HepG2 (cell line): ENCODE results near the gene COL8A2. TPM values are rescaled to one million over a fixed set of nuclear protein-coding genes. Genes with fewer than 3 reads are reported as not detected.

Experiments
- FOXP4 ChIP-seq: sonication (generic); formaldehyde crosslinking; IDR thresholded peaks from 2 replicates; pipeline ENCODE4 v1.4.0; 2020; ENCODE audit warnings: missing genetic modification reagents
- GPBP1L1 ChIP-seq: sonication (generic); formaldehyde crosslinking; IDR thresholded peaks from 2 replicates; pipeline ENCODE4 v1.5.0; 2020; ENCODE audit warnings: mild to moderate bottlenecking, missing genetic modification reagents
- IKZF4 ChIP-seq: sonication (generic); formaldehyde crosslinking; IDR thresholded peaks from 2 replicates; pipeline ENCODE4 v1.5.1; 2020; ENCODE audit warnings: borderline replicate concordance, mild to moderate bottlenecking, low read depth, missing genetic modification reagents; ENCODE audit errors: not compliant biosample characterization
- KAT8 ChIP-seq: IDR thresholded peaks from 2 replicates; pipeline ENCODE4 v1.6.1; 2016; ENCODE audit warnings: missing genetic modification reagents, missing compliant biosample characterization
- KMT2A ChIP-seq: sonication (generic); formaldehyde crosslinking; IDR thresholded peaks from 2 replicates; pipeline ENCODE4 v1.4.0; 2020; ENCODE audit warnings: missing genetic modification reagents
- MEIS1 ChIP-seq: sonication (generic); formaldehyde crosslinking; IDR thresholded peaks from 2 replicates; pipeline ENCODE4 v1.9.0; 2021; ENCODE audit warnings: mild to moderate bottlenecking, missing genetic modification reagents, moderate library complexity, borderline replicate concordance
- MYPOP ChIP-seq: sonication (generic); formaldehyde crosslinking; IDR thresholded peaks from 2 replicates; pipeline ENCODE4 v1.8.1; 2023; ENCODE audit warnings: mild to moderate bottlenecking, moderate library complexity, missing genetic modification reagents
- NFKB2 ChIP-seq: sonication (generic); formaldehyde crosslinking; IDR thresholded peaks from 2 replicates; pipeline ENCODE4 v1.4.0; 2020; ENCODE audit warnings: missing genetic modification reagents, borderline replicate concordance
- NR2F6 ChIP-seq, 2 experiments: IDR thresholded peaks; 2 replicates each; pipeline ENCODE4 v1.6.1; 2016; ENCODE audit warnings: antibody characterized with exemption in 1 of 2, mild to moderate bottlenecking in 1 of 2
- POLR2AphosphoS5 ChIP-seq: IDR thresholded peaks from 2 replicates; pipeline ENCODE4 v1.6.1; 2012; ENCODE audit warnings: low read depth, low read length
- PPARG ChIP-seq: conservative IDR thresholded peaks from 2 replicates; pipeline ENCODE4 v1.6.1; 2016; ENCODE audit warnings: missing biosample characterization, missing genetic modification reagents
- RAD51 ChIP-seq: fragments of 450-650 bp; IDR thresholded peaks from 2 replicates; pipeline ENCODE4 v1.6.1; 2016; ENCODE audit warnings: borderline replicate concordance
- RNF219 ChIP-seq: sonication (generic); formaldehyde crosslinking; IDR thresholded peaks from 2 replicates; pipeline ENCODE4 v1.5.0; 2020; ENCODE audit warnings: mild to moderate bottlenecking, missing genetic modification reagents
- SMYD3 ChIP-seq: sonication (generic); formaldehyde crosslinking; IDR thresholded peaks from 2 replicates; pipeline ENCODE4 v1.8.1; 2023; ENCODE audit warnings: mild to moderate bottlenecking, missing genetic modification reagents
- SOX13 ChIP-seq, 3 experiments: fragments of 450-650 bp in 1 of 3; sonication (generic) in 1 of 3; formaldehyde crosslinking in 1 of 3; IDR thresholded peaks in 2 of 3; conservative IDR thresholded peaks in 1 of 3; 2 replicates each; pipeline versions ENCODE4 v1.5.0 to v1.6.1; 2016 to 2020; ENCODE audit warnings: antibody characterized with exemption in 1 of 3, mild to moderate bottlenecking in 1 of 3, missing compliant biosample characterization in 1 of 3, missing genetic modification reagents in 1 of 3, moderate library complexity in 1 of 3
- SOX6 ChIP-seq, 2 experiments: fragments of 450-650 bp in 1 of 2; sonication (generic) in 1 of 2; formaldehyde crosslinking in 1 of 2; IDR thresholded peaks; 2 replicates each; pipeline versions ENCODE4 v1.4.0 to v1.6.1; 2017 to 2020; ENCODE audit warnings: antibody characterized with exemption in 1 of 2, mild to moderate bottlenecking in 1 of 2, missing genetic modification reagents in 1 of 2
- SP1 ChIP-seq, 2 experiments: fragments of 450-650 bp in 1 of 2; sonication (generic) in 1 of 2; formaldehyde crosslinking in 1 of 2; IDR thresholded peaks; 2 replicates each; pipeline versions ENCODE4 v1.4.0 to v1.6.1; 2016 to 2020; ENCODE audit warnings: missing genetic modification reagents in 1 of 2
- ZEB1 ChIP-seq: IDR thresholded peaks from 2 replicates; pipeline ENCODE4 v1.6.1; 2012; ENCODE audit warnings: mild to moderate bottlenecking, low read depth, inconsistent platforms; ENCODE audit not compliant: insufficient replicate concordance
- ZFP36L2 ChIP-seq: sonication (generic); formaldehyde crosslinking; IDR thresholded peaks from 2 replicates; pipeline ENCODE4 v1.4.0; 2020; ENCODE audit warnings: missing genetic modification reagents
- ZNF317 ChIP-seq: sonication (generic); formaldehyde crosslinking; IDR thresholded peaks from 2 replicates; pipeline ENCODE4 v1.5.0; 2020; ENCODE audit warnings: mild to moderate bottlenecking, missing genetic modification reagents
- ZNF576 ChIP-seq: sonication (generic); formaldehyde crosslinking; IDR thresholded peaks from 2 replicates; pipeline ENCODE4 v1.4.0; 2020; ENCODE audit warnings: mild to moderate bottlenecking, missing genetic modification reagents
- polyA plus RNA-seq, 8 experiments: library from polyadenylated mRNA; depleted of rRNA in 3 of 8; stranded (reverse) in 7 of 8; unstranded in 1 of 8; fragments of >200 nt; fragmentation: Illumina TruSeq in 4 of 8; extraction: Trizol in 4 of 8; gene quantifications; 2 replicates each; pipeline versions ENCODE4 v1.2.1 to v1.2.3, GENCODE V29; 2011 to 2016; ENCODE audit warnings: low read depth in 4 of 8, missing spikeins in 1 of 8, mixed read lengths in 1 of 8; ENCODE audit not compliant: insufficient read depth in 1 of 8
- total RNA-seq, 5 experiments: library from RNA; depleted of rRNA; stranded (reverse); fragments of >200 nt; fragmentation: Illumina TruSeq; extraction: Trizol; gene quantifications; 2 replicates each; pipeline ENCODE4 v1.2.3, GENCODE V29; 2016; ENCODE audit warnings: low read depth in 1 of 5

Gene COL8A2
- total and polyA plus RNA-seq, 2 of the 13 experiments (the other 11 are each of a cell fraction or from before 2014, with no cell fraction given), result 0.13 to 0.24 TPM

- peak; percentile 18 for TF ChIP-seq IKZF4 (CRISPR knock-in tag)
- TF ChIP-seq RNF219 (CRISPR knock-in tag), result no peak
- TF ChIP-seq NR2F6 (IDR thresholded peaks at IDR 0.05), result peak; percentile 18; the same call in 1 of the 2 replicates
- no peak for TF ChIP-seq NR2F6 (CRISPR knock-in tag; IDR thresholded peaks at IDR 0.05)
- peak; percentile 86; the same call in 1 of the 2 replicates for TF ChIP-seq ZNF576
- peak; percentile 43; the same call in 1 of the 2 replicates for TF ChIP-seq ZNF317 (CRISPR knock-in tag)
- TF ChIP-seq PPARG (CRISPR knock-in tag), result 0 out of 2 replicates have a peak, but pooled peaks have one; percentile 41
- no peak for TF ChIP-seq SOX13 (IDR thresholded peaks at IDR 0.05)
- peak in 1 of 2 experiments; percentile 25; a peak in 1 of 4 replicates for TF ChIP-seq SOX13 (CRISPR knock-in tag; conservative IDR thresholded peaks at IDR 0.05 in 1 of 2, IDR thresholded peaks at IDR 0.05 in 1 of 2)
- TF ChIP-seq SOX6 (IDR thresholded peaks at IDR 0.05), result no peak
- TF ChIP-seq SOX6 (CRISPR knock-in tag; IDR thresholded peaks at IDR 0.05), result peak; percentile 16; the same call in 1 of the 2 replicates
- TF ChIP-seq ZFP36L2, result no peak
- no peak for TF ChIP-seq RAD51
- TF ChIP-seq ZEB1, result peak; percentile 38
- TF ChIP-seq NFKB2 (CRISPR knock-in tag), result 0 out of 2 replicates have a peak, but pooled peaks have one; percentile 34
- no peak for TF ChIP-seq SMYD3 (CRISPR knock-in tag)
- no peak for TF ChIP-seq FOXP4 (CRISPR knock-in tag)
- TF ChIP-seq MYPOP, result 0 out of 2 replicates have a peak, but pooled peaks have one; percentile 46
- peak; percentile 54; the same call in 1 of the 2 replicates for TF ChIP-seq MEIS1 (CRISPR knock-in tag)
- no peak for TF ChIP-seq POLR2AphosphoS5
- TF ChIP-seq SP1 (IDR thresholded peaks at IDR 0.05), result no peak
- 0 out of 2 replicates have a peak, but pooled peaks have one; percentile 20 for TF ChIP-seq SP1 (CRISPR knock-in tag; IDR thresholded peaks at IDR 0.05)
- no peak for TF ChIP-seq KMT2A (CRISPR knock-in tag)
- no peak for TF ChIP-seq GPBP1L1 (CRISPR knock-in tag)
- TF ChIP-seq KAT8, result peak; percentile 47; the same call in 1 of the 2 replicates
These were observed 25.2 kb downstream of the COL8A2 start (continued) for GRCh38 chr1:36099681-36100341.
